ENCODE measurements around the gene CISH. TPM values are rescaled to one million over a fixed set of nuclear protein-coding genes. Genes with fewer than 3 reads are reported as not detected.

The CISH gene
- total RNA-seq, 4 donors from 2014 or later: 5.5 to 15.5 (median 5.8) TPM

DNA sequence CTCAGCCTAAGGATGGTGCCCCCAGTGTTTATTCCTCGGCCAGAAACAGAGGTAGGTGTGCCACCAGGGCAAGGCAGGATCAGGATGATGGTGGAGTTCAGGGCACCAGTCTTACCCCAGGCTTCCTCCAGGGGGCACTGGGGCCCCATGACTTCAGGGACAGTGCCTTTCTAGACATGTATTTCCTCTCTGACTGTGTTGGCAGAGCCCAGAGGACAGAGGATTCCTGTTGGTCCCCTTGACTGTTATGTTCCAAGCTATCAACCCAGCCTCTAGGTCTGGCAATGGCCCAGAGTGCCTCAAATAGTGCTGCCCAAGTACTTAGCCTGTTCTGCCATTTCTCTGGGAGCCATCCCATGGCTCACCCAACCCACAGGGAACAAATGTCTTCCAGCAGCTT lies 39.4 kb downstream of the CISH start:
- TF ChIP-seq EP300 (IDR thresholded peaks at IDR 0.05): peak in 1 of 2 donors; percentile 52
- TF ChIP-seq POLR2A (IDR thresholded peaks at IDR 0.05): no peak
- TF ChIP-seq CTCF (IDR thresholded peaks at IDR 0.05): peak; percentile 78 to 95 (median 84)
- Histone ChIP-seq H3K27ac (peak overlapping the region in 1 of 4 donors; percentile 35), H3K9me3 (no peaks in the 10 kb centered on the region), H3K36me3 (peaks cover 0 to 44% (median 0%) of the 10 kb centered on the region in 3 donors), H3K4me3 (no peak overlapping the region), H3K4me1 (peaks cover 0 to 50% (median 17%) of the 10 kb centered on the region in 4 donors), H3K27me3 (no peaks in the 10 kb centered on the region)
- no CpG with 5 or more reads among the region's 1 CpG for WGBS, 2 donors
- DNase-seq (ENCODE audit: low spot score in 2 of 2): peak; percentile 38 to 79

DNA sequence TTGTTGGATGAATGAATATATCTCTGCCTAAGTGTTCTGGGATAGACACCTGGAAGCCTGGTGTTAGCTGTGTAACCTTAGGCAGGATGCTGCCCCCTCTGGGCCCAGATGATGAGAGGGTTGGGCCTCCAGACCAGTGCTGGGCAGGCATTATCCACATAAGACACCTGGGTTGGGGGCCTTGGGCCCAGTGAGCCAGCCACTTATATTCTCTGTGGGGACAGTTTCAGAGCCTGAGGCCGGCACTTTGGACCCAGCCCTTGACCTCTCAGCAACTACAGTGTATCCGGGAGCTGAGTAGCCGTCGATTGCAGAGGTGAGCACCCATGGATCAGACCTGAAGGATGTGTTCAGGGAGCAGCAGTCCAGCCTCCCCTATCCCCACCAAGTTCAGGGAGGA lies 40.1 kb downstream of the CISH start:
- Histone ChIP-seq H3K27ac (no peak overlapping the region), H3K27me3 (no peaks in the 10 kb centered on the region), H3K4me3 (no peak overlapping the region), H3K9me3 (no peaks in the 10 kb centered on the region), H3K36me3 (peaks cover 0 to 37% (median 0%) of the 10 kb centered on the region in 3 donors), H3K4me1 (peaks cover 0 to 57% (median 24%) of the 10 kb centered on the region in 4 donors)
- WGBS, 2 donors: 86 to 88% methylated on average over 4 of the region's 4 CpGs
- TF ChIP-seq CTCF (IDR thresholded peaks at IDR 0.05) (no peak), POLR2A (IDR thresholded peaks at IDR 0.05) (no peak)
- no peak for DNase-seq (ENCODE audit: low spot score in 2 of 2)

- 77 to 78% methylated on average over 4 to 5 of the region's 5 CpGs for WGBS, 2 donors
- H3K9me3 ChIP-seq: no peaks in the 10 kb centered on the region
- H3K27ac ChIP-seq: peak overlapping the region in 1 of 4 donors; percentile 94
- peaks cover 0 to 62% (median 24%) of the 10 kb centered on the region in 4 donors for H3K4me1 ChIP-seq
- no peak for DNase-seq (ENCODE audit: low spot score in 2 of 2)
- peaks cover 0 to 29% (median 0%) of the 10 kb centered on the region in 3 donors for H3K36me3 ChIP-seq
- no peaks in the 10 kb centered on the region for H3K27me3 ChIP-seq
- H3K4me3 ChIP-seq: no peak overlapping the region
- no peak for TF ChIP-seq CTCF (IDR thresholded peaks at IDR 0.05)
- no peak for TF ChIP-seq POLR2A (IDR thresholded peaks at IDR 0.05)
- TF ChIP-seq EP300 (IDR thresholded peaks at IDR 0.05): no peak
Observed at GRCh38 chr3:50570508-50571279, 40.9 kb downstream of the CISH start.

DNA sequence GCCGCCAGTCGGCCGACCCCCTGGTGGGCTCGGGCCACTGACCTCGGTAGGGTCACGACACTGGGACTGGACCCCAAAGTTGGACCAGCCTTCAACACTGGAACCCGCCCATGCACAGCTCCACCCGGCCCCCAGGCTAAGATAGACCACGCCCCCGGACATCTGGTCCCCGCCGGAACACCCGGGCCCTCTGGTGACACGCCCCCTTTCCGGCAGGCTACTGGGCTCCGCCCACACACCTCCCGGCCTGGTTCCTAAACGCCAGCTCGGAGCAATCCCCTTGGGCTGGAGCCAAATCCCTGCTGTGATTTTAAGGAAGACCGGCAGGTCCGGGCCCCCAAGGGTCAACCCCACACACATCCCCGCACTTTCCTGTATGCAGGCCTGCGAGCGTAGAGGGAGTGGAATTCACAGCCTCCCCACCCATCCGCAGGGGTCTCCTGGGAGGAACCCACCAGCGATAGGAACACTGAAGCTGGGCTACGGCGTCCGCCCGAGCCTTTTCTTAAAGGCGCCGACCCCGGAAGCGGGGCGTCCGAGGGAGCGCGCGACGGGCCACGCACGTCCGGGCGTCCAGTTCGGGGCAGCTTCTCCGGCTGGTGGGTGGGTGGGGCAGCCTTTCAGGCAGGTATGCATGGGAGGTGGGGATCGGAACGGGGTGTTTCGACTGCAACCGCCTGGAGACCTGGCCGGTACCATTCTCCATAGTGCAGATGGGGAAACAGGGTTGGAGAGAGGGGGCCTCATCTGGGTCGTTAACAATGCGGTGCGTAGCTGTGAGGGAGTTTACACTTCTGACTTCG lies 42.4 kb downstream of the CISH start, which contains the start of gene HEMK1:
HEMK1 (plus strand) TSS at position 576 of the 803 bp plus-strand sequence. CDS start 1,583 bp downstream, outside the sequence.
- H3K27me3 ChIP-seq: no peaks in the 10 kb centered on the region
- peak; percentile 96 to 97 for DNase-seq (ENCODE audit: low spot score in 2 of 2)
- peak within 1 kb of the TSS; percentile 80 to 96 (median 88) for H3K27ac ChIP-seq
- peaks cover 0 to 27% (median 0%) of the 10 kb centered on the region in 3 donors for H3K36me3 ChIP-seq
- H3K9me3 ChIP-seq: no peaks in the 10 kb centered on the region
- 0% methylated on average over 39 to 51 of the region's 55 CpGs for WGBS, 2 donors
- peak within 1 kb of the TSS; percentile 64 to 86 (median 82) for H3K4me3 ChIP-seq
- TF ChIP-seq EP300 (IDR thresholded peaks at IDR 0.05) (peak; percentile 91 to 94), POLR2A (IDR thresholded peaks at IDR 0.05) (peak; percentile 57 to 60), CTCF (IDR thresholded peaks at IDR 0.05) (peak in 2 of 5 experiments; percentile 22 to 52)
- H3K4me1 ChIP-seq: peaks cover 0 to 62% (median 24%) of the 10 kb centered on the region in 4 donors
